Astrocyte (in vitro differentiated cells and primary cell): ENCODE results near the gene METTL22. TPM values are rescaled to one million over a fixed set of nuclear protein-coding genes. Genes with fewer than 3 reads are reported as not detected.

Experiments used
- DNase-seq: peaks from one replicate; pipeline ENCODE4 v3.0.0-alpha.2; 2010; ENCODE audit warnings: low read depth
- FAIRE-seq: peaks from 2 replicates; lab custom pipeline; 2011; peaks lifted over from hg19 to GRCh38; lab: Jason Lieb, UNC
- H2AFZ ChIP-seq: 2 replicates; pipeline ENCODE4 v1.6.0; 2012; ENCODE audit warnings: low read depth, low read length, inconsistent platforms
- H3K27ac ChIP-seq: 2 replicates; pipeline ENCODE4 v1.5.1; 2011; ENCODE audit warnings: low read depth, low read length, inconsistent platforms
- H3K27me3 ChIP-seq: 2 replicates; pipeline ENCODE4 v1.6.0; 2011; ENCODE audit warnings: low read length, inconsistent platforms; ENCODE audit not compliant: insufficient read depth
- H3K36me3 ChIP-seq: 2 replicates; pipeline ENCODE4 v1.5.1; 2011; ENCODE audit warnings: low read length, inconsistent platforms; ENCODE audit not compliant: insufficient read depth
- H3K4me1 ChIP-seq: 2 replicates; pipeline ENCODE4 v1.5.1; 2011; ENCODE audit warnings: low read length, inconsistent platforms; ENCODE audit not compliant: insufficient read depth
- H3K4me2 ChIP-seq: 2 replicates; pipeline ENCODE4 v1.6.0; 2012; ENCODE audit warnings: low read length, inconsistent platforms
- H3K4me3 ChIP-seq: 2 replicates; pipeline ENCODE4 v1.5.1; 2011; ENCODE audit warnings: low read depth, mild to moderate bottlenecking, low read length, inconsistent platforms; ENCODE audit not compliant: insufficient read depth
- H3K79me2 ChIP-seq: 2 replicates; pipeline ENCODE4 v1.6.0; 2012; ENCODE audit warnings: mild to moderate bottlenecking, low read length, inconsistent platforms; ENCODE audit not compliant: insufficient read depth
- H3K9ac ChIP-seq: 2 replicates; pipeline ENCODE4 v1.6.0; 2012; ENCODE audit warnings: mild to moderate bottlenecking, low read length, inconsistent platforms
- H3K9me3 ChIP-seq: 2 replicates; pipeline ENCODE4 v1.5.1; 2012; ENCODE audit warnings: low read depth, mild to moderate bottlenecking, low read length, inconsistent platforms; ENCODE audit not compliant: insufficient read depth
- H4K20me1 ChIP-seq: 2 replicates; pipeline ENCODE4 v1.6.0; 2012; ENCODE audit warnings: low read length, inconsistent platforms; ENCODE audit not compliant: insufficient read depth
- H3K27ac Mint-ChIP-seq: one replicate; pipeline ENCODE4 v1.8.0; 2021; ENCODE audit warnings: mild to moderate bottlenecking, mixed read lengths; ENCODE audit not compliant: unreplicated experiment
- H3K27me3 Mint-ChIP-seq: one replicate; pipeline ENCODE4 v1.8.0; 2021; ENCODE audit warnings: low read depth, mixed read lengths; ENCODE audit not compliant: unreplicated experiment
- H3K36me3 Mint-ChIP-seq: one replicate; pipeline ENCODE4 v1.8.0; 2021; ENCODE audit warnings: low read depth, mixed read lengths; ENCODE audit not compliant: unreplicated experiment
- H3K4me1 Mint-ChIP-seq: one replicate; pipeline ENCODE4 v1.8.0; 2021; ENCODE audit warnings: low read depth, mixed read lengths; ENCODE audit not compliant: unreplicated experiment
- H3K4me3 Mint-ChIP-seq: one replicate; pipeline ENCODE4 v1.8.0; 2021; ENCODE audit warnings: mild to moderate bottlenecking, moderate library complexity, mixed read lengths; ENCODE audit not compliant: unreplicated experiment
- H3K9me3 Mint-ChIP-seq: one replicate; pipeline ENCODE4 v1.8.0; 2021; ENCODE audit warnings: mild to moderate bottlenecking, mixed read lengths; ENCODE audit not compliant: unreplicated experiment
- CTCF ChIP-seq: IDR thresholded peaks from 2 replicates; pipeline ENCODE4 v1.5.1; 2011; ENCODE audit warnings: low read depth, mild to moderate bottlenecking, inconsistent platforms, low read length, moderate library complexity; ENCODE audit not compliant: insufficient read depth
- EZH2 ChIP-seq: IDR thresholded peaks from 2 replicates; pipeline ENCODE4 v1.6.1; 2012; ENCODE audit warnings: mild to moderate bottlenecking, low read length, inconsistent platforms; ENCODE audit not compliant: insufficient read depth
- total RNA-seq: library from RNA; stranded (reverse); gene quantifications from 2 replicates; pipeline ENCODE4 v1.2.1, GENCODE V29; 2021

The METTL22 gene
- total RNA-seq, 1 donor from 2014 or later: 37.7 TPM

- no peak for DNase-seq
- peaks cover 3% of the 10 kb centered on the region for H3K79me2 ChIP-seq
- TF ChIP-seq CTCF: no peak
- no peak for TF ChIP-seq EZH2
- H3K9me3 ChIP-seq: no peaks in the 10 kb centered on the region
- H4K20me1 ChIP-seq: peaks cover 72% of the 10 kb centered on the region
- no peak overlapping the region for H3K4me3 Mint-ChIP-seq
- H3K9ac ChIP-seq: no peak overlapping the region
- no peaks in the 10 kb centered on the region for H3K27me3 Mint-ChIP-seq
- peaks cover 2% of the 10 kb centered on the region for H3K4me1 Mint-ChIP-seq
- no peaks in the 10 kb centered on the region for H3K27me3 ChIP-seq
- peak overlapping the region; percentile 15 for H3K27ac Mint-ChIP-seq
- H3K4me2 ChIP-seq: no peak overlapping the region
- H3K4me3 ChIP-seq: no peak overlapping the region
- H3K27ac ChIP-seq: no peak overlapping the region
- H3K4me1 ChIP-seq: no peaks in the 10 kb centered on the region
- peaks cover 12% of the 10 kb centered on the region for H3K36me3 Mint-ChIP-seq
- no peak overlapping the region for H2AFZ ChIP-seq
- no peak for FAIRE-seq
- peaks cover 42% of the 10 kb centered on the region for H3K36me3 ChIP-seq
- no peaks in the 10 kb centered on the region for H3K9me3 Mint-ChIP-seq
Measured at GRCh38 chr16:8631373-8631772, 9.9 kb downstream of the METTL22 start.

- Histone ChIP-seq H3K27me3 (no peaks in the 10 kb centered on the region), H4K20me1 (peaks cover 73% of the 10 kb centered on the region), H3K4me3 (no peak overlapping the region), H2AFZ (no peak overlapping the region), H3K4me1 (no peaks in the 10 kb centered on the region), H3K79me2 (peaks cover 3% of the 10 kb centered on the region), H3K4me2 (no peak overlapping the region), H3K36me3 (peaks cover 45% of the 10 kb centered on the region), H3K9me3 (no peaks in the 10 kb centered on the region), H3K9ac (no peak overlapping the region), H3K27ac (no peak overlapping the region)
- H3K36me3 Mint-ChIP-seq: peaks cover 11% of the 10 kb centered on the region
- FAIRE-seq: no peak
- DNase-seq: no peak
- TF ChIP-seq EZH2: no peak
- TF ChIP-seq CTCF: no peak
- H3K4me1 Mint-ChIP-seq: peaks cover 2% of the 10 kb centered on the region
- no peaks in the 10 kb centered on the region for H3K27me3 Mint-ChIP-seq
- no peak overlapping the region for H3K27ac Mint-ChIP-seq
- no peak overlapping the region for H3K4me3 Mint-ChIP-seq
- H3K9me3 Mint-ChIP-seq: no peaks in the 10 kb centered on the region
Measured at GRCh38 chr16:8631818-8632465, 10.4 kb downstream of the METTL22 start.

GRCh38 chr16:8632675-8633182, 11.2 kb downstream of the METTL22 start:
- Histone ChIP-seq H2AFZ (no peak overlapping the region), H3K27me3 (no peaks in the 10 kb centered on the region), H3K9ac (no peak overlapping the region), H4K20me1 (peaks cover 71% of the 10 kb centered on the region), H3K4me1 (no peaks in the 10 kb centered on the region), H3K4me3 (no peak overlapping the region), H3K9me3 (no peaks in the 10 kb centered on the region), H3K79me2 (peaks cover 5% of the 10 kb centered on the region), H3K4me2 (no peak overlapping the region), H3K27ac (no peak overlapping the region), H3K36me3 (peaks cover 40% of the 10 kb centered on the region)
- no peak for FAIRE-seq
- H3K4me1 Mint-ChIP-seq: peaks cover 2% of the 10 kb centered on the region
- no peak overlapping the region for H3K4me3 Mint-ChIP-seq
- no peaks in the 10 kb centered on the region for H3K27me3 Mint-ChIP-seq
- H3K27ac Mint-ChIP-seq: no peak overlapping the region
- peaks cover 7% of the 10 kb centered on the region for H3K36me3 Mint-ChIP-seq
- no peaks in the 10 kb centered on the region for H3K9me3 Mint-ChIP-seq
- TF ChIP-seq CTCF (no peak), EZH2 (no peak)
- DNase-seq: no peak
